ENCODE measurements around the gene SPOPL. TPM values are rescaled to one million over a fixed set of nuclear protein-coding genes. Genes with fewer than 3 reads are reported as not detected.
"Not testable (repeated sequence)": the region's sequence is repeated elsewhere in the genome, so short reads cannot be mapped to it uniquely, and the experiment has no call there.

SPOPL gene
- total RNA-seq, 1 donor, result 56.1 TPM

- no peak overlapping the region for H3K4me3 ChIP-seq (ENCODE audit: low read length)
- H3K9me3 ChIP-seq (ENCODE audit: low read depth, low read length), result peaks cover 7% of the 10 kb centered on the region
- H3K27me3 ChIP-seq (ENCODE audit: insufficient read depth, low read length), result no peaks in the 10 kb centered on the region
- peaks cover 15% of the 10 kb centered on the region for H3K4me1 ChIP-seq (ENCODE audit: insufficient read depth, low read length)
Measured at GRCh38 chr2:138534791-138535190, 33.2 kb downstream of the SPOPL start.

GRCh38 chr2:138536302-138536701, 34.7 kb downstream of the SPOPL start:
- Histone ChIP-seq H3K4me1 (ENCODE audit: insufficient read depth, low read length) (peaks cover 15% of the 10 kb centered on the region), H3K4me3 (ENCODE audit: low read length) (no peak overlapping the region), H3K9me3 (ENCODE audit: low read depth, low read length) (peaks cover 7% of the 10 kb centered on the region), H3K27me3 (ENCODE audit: insufficient read depth, low read length) (no peaks in the 10 kb centered on the region)

- Histone ChIP-seq H3K9me3 (ENCODE audit: low read depth, low read length) (peaks cover 7% of the 10 kb centered on the region), H3K27me3 (ENCODE audit: insufficient read depth, low read length) (no peaks in the 10 kb centered on the region), H3K4me3 (ENCODE audit: low read length) (no peak overlapping the region), H3K4me1 (ENCODE audit: insufficient read depth, low read length) (peaks cover 15% of the 10 kb centered on the region)
Measured at GRCh38 chr2:138536740-138537139, 35.2 kb downstream of the SPOPL start.

- Histone ChIP-seq H3K4me1 (ENCODE audit: insufficient read depth, low read length) (peaks cover 11% of the 10 kb centered on the region), H3K4me3 (ENCODE audit: low read length) (no peak overlapping the region), H3K9me3 (ENCODE audit: low read depth, low read length) (peaks cover 7% of the 10 kb centered on the region), H3K27me3 (ENCODE audit: insufficient read depth, low read length) (no peaks in the 10 kb centered on the region)
Measured at GRCh38 chr2:138537170-138537915, 35.8 kb downstream of the SPOPL start.

GRCh38 chr2:138544206-138544605, 42.6 kb downstream of the SPOPL start:
- H3K4me3 ChIP-seq (ENCODE audit: low read length); H3K9me3 ChIP-seq (ENCODE audit: low read depth, low read length); H3K27me3 ChIP-seq (ENCODE audit: insufficient read depth, low read length); H3K4me1 ChIP-seq (ENCODE audit: insufficient read depth, low read length): not testable (repeated sequence)

GRCh38 chr2:138548796-138549195, 47.2 kb downstream of the SPOPL start:
- Histone ChIP-seq H3K27me3 (ENCODE audit: insufficient read depth, low read length) (no peaks in the 10 kb centered on the region), H3K9me3 (ENCODE audit: low read depth, low read length) (no peaks in the 10 kb centered on the region), H3K4me3 (ENCODE audit: low read length) (no peak overlapping the region), H3K4me1 (ENCODE audit: insufficient read depth, low read length) (no peaks in the 10 kb centered on the region)

- no peaks in the 10 kb centered on the region for H3K4me1 ChIP-seq (ENCODE audit: insufficient read depth, low read length)
- no peaks in the 10 kb centered on the region for H3K9me3 ChIP-seq (ENCODE audit: low read depth, low read length)
Measured at GRCh38 chr2:138550172-138550571, 48.6 kb downstream of the SPOPL start.

GRCh38 chr2:138550670-138551287, 49.2 kb downstream of the SPOPL start:
- Histone ChIP-seq H3K27me3 (ENCODE audit: insufficient read depth, low read length) (no peaks in the 10 kb centered on the region), H3K4me3 (ENCODE audit: low read length) (no peak overlapping the region), H3K9me3 (ENCODE audit: low read depth, low read length) (no peaks in the 10 kb centered on the region), H3K4me1 (ENCODE audit: insufficient read depth, low read length) (no peaks in the 10 kb centered on the region)

More at GRCh38 chr2:138550172-138550571, 48.6 kb downstream of the SPOPL start:
- H3K4me3 ChIP-seq (ENCODE audit: low read length), result no peak overlapping the region
- H3K27me3 ChIP-seq (ENCODE audit: insufficient read depth, low read length), result no peaks in the 10 kb centered on the region

- no peak overlapping the region for H3K4me3 ChIP-seq (ENCODE audit: low read length)
- H3K9me3 ChIP-seq (ENCODE audit: low read depth, low read length), result no peaks in the 10 kb centered on the region
- no peaks in the 10 kb centered on the region for H3K4me1 ChIP-seq (ENCODE audit: insufficient read depth, low read length)
- H3K27me3 ChIP-seq (ENCODE audit: insufficient read depth, low read length), result no peaks in the 10 kb centered on the region
Measured at GRCh38 chr2:138554123-138554522, 52.6 kb downstream of the SPOPL start.

- Histone ChIP-seq H3K4me3 (ENCODE audit: low read length) (no peak overlapping the region), H3K9me3 (ENCODE audit: low read depth, low read length) (no peaks in the 10 kb centered on the region), H3K27me3 (ENCODE audit: insufficient read depth, low read length) (no peaks in the 10 kb centered on the region), H3K4me1 (ENCODE audit: insufficient read depth, low read length) (no peaks in the 10 kb centered on the region)
Measured at GRCh38 chr2:138559641-138560040, 58.1 kb downstream of the SPOPL start.

- Histone ChIP-seq H3K4me1 (ENCODE audit: insufficient read depth, low read length) (no peaks in the 10 kb centered on the region), H3K27me3 (ENCODE audit: insufficient read depth, low read length) (no peaks in the 10 kb centered on the region), H3K9me3 (ENCODE audit: low read depth, low read length) (no peaks in the 10 kb centered on the region), H3K4me3 (ENCODE audit: low read length) (no peak overlapping the region)
Measured at GRCh38 chr2:138564586-138565229, 63.1 kb downstream of the SPOPL start.

GRCh38 chr2:138565230-138565598, 63.6 kb downstream of the SPOPL start:
- Histone ChIP-seq H3K27me3 (ENCODE audit: insufficient read depth, low read length) (no peaks in the 10 kb centered on the region), H3K4me3 (ENCODE audit: low read length) (no peak overlapping the region), H3K4me1 (ENCODE audit: insufficient read depth, low read length) (no peaks in the 10 kb centered on the region), H3K9me3 (ENCODE audit: low read depth, low read length) (no peaks in the 10 kb centered on the region)

- Histone ChIP-seq H3K4me1 (ENCODE audit: insufficient read depth, low read length) (no peaks in the 10 kb centered on the region), H3K9me3 (ENCODE audit: low read depth, low read length) (no peaks in the 10 kb centered on the region), H3K27me3 (ENCODE audit: insufficient read depth, low read length) (no peaks in the 10 kb centered on the region), H3K4me3 (ENCODE audit: low read length) (no peak overlapping the region)
Measured at GRCh38 chr2:138572318-138572717, 70.7 kb downstream of the SPOPL start.

- no peak overlapping the region for H3K4me3 ChIP-seq (ENCODE audit: low read length)
- H3K27me3 ChIP-seq (ENCODE audit: insufficient read depth, low read length), result no peaks in the 10 kb centered on the region
- H3K4me1 ChIP-seq (ENCODE audit: insufficient read depth, low read length), result no peaks in the 10 kb centered on the region
- H3K9me3 ChIP-seq (ENCODE audit: low read depth, low read length), result no peaks in the 10 kb centered on the region
Measured at GRCh38 chr2:138577066-138577465, 75.5 kb downstream of the SPOPL start.

- H3K4me3 ChIP-seq (ENCODE audit: low read length), result no peak overlapping the region
- no peaks in the 10 kb centered on the region for H3K4me1 ChIP-seq (ENCODE audit: insufficient read depth, low read length)
- H3K27me3 ChIP-seq (ENCODE audit: insufficient read depth, low read length), result no peaks in the 10 kb centered on the region
- H3K9me3 ChIP-seq (ENCODE audit: low read depth, low read length), result no peaks in the 10 kb centered on the region
Measured at GRCh38 chr2:138579556-138579955, 78.0 kb downstream of the SPOPL start.

All from mononuclear cell (primary cell).